Effector CD8-positive, alpha-beta T cell (primary cell): ENCODE measurements around the gene TEX35.

Experiments used
- DNase-seq: peaks from one replicate; lab custom pipeline; 2025; lab: John Stamatoyannopoulos, UW

Gene TEX35

DNA sequence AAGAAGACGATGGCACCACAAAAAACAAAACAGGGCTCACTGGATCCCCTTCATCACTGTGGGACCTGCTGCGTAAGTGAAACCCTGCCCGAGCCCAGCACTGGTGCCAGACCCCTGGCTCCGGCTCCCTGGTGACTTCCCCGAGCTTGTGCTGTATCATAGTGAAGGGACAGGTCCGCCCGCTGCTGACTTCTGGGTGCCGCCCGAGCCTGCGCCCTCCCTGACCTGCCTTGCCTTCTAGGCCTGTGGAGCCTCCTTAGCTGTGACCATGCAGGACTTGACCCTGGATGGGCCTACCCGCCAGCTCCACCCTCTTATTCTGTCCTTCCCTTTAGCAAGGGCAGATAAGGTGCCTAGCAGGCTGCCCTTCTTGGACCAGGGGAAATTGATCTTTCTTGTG, 7.9 kb downstream of the TEX35 start:
- no peak for DNase-seq

DNA sequence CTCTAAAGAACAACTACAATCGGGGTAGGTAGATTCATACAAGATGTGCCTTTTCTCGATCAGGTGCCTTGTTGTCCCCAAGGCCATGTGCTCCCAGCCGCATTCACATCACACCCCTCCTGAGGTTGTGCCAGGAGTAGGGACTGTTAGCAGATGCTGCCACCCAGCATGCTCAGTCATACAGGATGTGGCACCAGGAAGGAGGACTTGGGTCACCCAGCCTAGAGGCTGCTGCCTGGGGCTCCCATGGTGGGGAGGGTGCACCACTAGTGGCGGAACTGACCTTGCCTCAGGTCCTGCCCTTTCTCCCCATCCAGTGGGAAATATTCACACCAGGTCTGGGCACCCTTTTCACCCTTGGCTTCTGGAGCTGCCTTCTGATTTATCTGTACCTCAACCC, 8.3 kb downstream of the TEX35 start:
- no peak for DNase-seq

DNA sequence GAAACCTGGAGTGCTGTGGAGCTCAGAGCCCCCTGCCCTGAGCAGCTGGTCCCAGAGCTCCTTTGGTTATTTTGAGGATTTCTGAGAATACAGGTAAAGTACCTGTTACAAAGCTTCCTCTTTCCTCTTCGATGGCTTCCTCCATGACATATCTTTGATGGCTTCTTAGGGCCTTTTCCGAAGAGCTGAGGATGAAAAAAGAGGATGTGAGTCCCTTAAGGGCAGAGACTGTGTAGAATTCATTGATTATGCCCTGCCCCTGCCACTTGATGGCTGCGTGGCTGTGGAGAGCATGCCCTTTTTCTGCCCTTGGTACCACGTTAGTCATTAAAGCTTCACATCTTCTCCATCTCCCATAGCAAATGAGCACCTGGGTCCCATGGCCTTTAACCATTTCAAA, 14.2 kb downstream of the TEX35 start:
- no peak for DNase-seq

DNA sequence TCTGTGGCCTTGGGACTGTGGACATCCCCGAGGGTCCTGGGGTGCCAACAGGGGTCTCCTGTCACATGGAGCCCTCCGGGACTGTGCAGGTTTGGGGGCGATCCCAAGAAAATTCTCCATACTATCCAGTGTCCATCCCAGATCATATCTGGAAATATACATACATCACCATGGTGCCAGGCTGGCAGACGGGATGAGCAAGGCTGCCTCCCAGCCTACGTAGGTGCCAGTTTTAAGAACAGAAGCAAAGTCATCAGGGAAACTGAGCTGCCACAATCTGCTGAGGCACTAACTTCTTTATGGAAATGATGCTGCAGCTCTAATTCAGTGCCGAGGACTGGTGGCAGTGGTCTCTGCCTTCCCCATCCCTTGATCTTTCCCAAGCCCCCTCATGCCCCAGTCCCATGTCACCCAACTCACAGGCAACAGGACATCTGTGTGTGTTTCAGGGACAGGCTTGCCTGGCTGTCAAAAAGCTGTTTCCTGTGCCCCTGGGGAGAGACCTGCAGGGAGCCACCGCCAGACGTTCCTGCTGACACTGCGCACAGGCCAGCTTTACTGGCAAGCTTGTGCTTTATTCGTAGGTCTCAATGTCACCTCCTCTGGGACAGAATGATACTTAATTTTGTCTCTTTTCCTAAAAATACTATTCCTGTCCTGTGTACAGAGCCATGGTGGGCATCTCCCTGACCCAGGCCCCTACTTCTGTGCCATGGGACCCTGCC, 15.5 kb downstream of the TEX35 start:
- no peak for DNase-seq

DNA sequence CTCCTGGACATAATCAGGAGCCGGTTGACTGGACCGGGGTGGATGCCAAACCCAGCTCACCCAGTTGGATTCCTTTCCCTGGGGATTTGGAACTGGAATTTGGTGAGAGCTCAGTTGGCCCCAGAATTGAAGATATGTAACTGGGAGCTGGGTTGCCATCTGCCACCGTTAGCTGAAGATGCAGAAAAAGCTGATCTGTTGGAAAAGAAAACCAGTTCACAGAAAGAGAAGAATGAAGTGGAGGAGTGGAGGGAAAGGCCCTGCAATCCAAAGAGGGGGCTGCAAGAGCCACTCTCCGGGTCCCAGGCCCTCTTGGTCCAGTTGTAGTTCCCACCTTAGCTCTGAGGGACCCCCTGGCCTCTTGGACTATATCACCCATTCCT, 16.0 kb downstream of the TEX35 start:
- no peak for DNase-seq

DNA sequence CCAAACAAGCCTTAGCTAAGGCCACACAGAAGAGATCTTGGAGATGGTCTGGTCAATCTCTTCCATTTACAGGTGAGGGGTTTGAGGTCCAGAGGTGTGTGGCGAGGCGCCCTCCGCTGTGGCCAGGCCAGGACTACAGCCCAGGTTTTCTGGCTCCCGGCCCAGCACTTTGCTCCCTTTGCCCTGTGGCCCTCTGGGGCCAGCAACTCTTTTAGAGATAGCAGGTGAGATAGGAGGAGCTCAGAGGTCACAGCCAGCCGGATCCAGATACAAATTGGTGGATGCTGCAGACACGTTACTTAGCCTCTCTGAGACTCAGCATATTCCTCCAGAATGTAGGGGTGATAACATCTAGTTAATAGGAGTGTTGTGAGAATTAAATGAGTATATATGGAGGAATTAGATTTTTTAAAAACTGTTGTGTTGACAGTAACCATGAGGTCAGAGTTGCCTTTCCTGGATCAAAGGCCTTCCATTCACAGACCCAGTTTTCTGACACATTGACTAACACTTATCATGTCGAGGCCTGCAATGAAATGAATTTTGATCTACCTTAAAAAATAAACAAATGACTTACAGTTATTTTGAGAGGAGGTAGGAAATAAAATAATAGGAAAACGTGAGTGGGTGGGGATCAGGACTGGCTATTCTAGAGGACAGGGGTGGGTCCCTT, 16.6 kb downstream of the TEX35 start:
- no peak for DNase-seq

DNA sequence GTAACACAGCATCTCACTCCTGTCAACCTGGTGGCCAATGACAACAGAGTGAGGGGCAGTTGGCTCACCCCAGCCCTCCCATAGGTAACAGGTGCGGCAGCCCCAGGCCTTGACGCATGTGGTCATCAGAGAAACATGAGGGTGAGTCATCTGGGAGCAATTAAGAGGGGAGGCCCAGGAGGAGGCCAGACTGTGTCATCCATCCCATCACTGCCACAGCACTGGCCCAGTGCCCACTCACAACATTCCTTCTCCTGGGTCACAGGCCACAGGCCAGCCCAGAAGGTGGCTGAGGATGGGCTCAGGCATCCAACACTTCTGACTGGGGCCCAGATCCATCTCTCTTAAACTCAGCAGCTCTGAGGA, 17.1 kb downstream of the TEX35 start:
- DNase-seq, result no peak

DNA sequence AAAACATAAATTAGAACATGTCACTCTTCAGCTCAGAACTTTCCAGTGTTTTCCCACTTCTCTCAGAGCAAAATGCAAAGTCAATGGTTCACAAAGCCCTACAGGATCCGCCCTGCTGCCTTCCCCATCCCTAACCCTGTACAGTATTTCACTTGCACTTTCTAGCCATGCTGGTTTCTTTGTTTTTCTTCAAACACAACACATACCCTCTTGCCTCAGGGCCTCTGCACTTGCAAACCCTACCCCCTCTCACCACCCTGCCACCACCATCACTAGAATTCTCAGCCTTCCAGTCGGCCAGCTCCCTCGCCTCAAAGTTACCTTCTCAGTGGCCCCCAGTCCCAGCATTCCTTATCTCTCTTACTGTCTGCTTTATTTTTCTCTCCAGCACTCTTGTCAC, 17.6 kb downstream of the TEX35 start:
- DNase-seq, result no peak

DNA sequence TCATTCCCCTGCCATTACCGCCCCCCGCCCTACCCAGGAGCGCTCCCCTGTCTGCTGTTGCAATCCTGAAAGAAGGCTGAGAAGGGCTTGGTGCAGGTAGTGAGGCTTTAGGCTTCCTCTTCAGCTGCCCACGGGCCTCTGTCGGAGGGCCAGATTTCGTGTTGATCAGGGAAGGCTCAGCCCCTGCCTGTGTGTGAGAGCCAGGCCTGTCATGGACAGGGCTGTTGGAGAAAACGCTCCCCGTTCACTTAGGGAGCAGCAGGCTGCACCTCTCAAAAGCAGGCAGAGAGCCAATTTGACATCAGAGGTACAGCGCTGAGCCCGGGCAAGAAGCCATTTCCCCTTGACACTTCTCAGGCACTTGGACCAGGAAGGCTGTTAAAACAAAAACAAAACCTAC, 19.0 kb downstream of the TEX35 start:
- DNase-seq, result no peak

DNA sequence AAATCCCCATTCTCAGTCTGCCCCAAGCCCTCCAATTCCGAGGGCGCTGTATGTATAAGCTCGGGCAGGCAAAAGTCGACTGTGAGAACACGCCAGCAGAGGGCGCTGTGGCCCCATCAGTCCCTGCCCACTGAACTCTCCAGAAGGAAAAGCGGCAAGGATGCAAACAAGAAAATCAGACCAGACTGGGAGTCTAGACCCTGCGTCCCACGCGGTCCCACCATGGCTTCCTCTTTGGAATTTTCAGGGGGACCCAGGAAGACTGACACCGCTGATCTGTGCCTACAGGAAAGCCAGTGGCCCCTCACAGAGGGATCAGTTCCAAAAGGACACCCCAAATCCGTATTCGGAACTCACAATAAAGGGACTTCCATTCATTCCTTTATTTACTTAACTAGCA, 19.5 kb downstream of the TEX35 start:
- DNase-seq, result peak; percentile 59

DNA sequence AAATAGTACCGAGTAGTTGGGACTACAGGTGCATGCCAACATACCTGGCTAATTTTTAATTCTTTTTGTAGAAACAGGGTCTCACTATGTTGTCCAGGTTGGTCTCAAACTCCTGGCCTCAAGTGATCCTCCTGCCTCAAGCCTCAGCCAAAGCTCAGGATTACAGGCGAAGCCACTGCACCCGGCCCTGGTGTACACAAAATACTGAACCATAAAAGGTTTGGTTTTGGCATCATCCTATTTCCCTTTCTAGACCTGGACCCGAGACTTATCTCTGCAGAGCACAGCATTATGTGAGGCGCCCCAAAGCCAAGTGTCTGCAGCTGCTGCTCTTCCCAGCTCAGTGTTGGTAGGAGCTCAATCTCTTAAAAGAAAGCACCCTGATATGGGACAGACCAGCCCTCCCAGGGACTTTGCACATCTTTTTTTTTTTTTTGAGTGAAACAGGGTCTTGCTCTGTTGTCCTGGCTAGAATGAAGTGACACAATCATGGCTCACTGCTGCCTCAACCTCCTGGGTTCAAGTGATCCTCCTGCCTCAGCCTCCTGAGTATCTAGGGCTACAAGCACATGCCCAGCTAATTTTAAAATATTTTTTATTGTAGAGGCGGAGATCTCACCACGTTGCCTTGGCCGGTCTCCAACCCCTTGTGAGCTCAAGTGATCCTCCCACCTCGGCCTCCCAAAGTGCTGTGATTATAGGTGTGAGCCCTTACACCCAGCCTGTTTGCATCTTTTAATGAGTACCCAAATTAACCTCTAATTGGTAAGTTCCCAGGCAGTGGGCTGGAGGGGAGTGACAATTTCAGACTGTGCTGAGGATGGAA, 20.4 kb downstream of the TEX35 start:
- DNase-seq, result no peak

DNA sequence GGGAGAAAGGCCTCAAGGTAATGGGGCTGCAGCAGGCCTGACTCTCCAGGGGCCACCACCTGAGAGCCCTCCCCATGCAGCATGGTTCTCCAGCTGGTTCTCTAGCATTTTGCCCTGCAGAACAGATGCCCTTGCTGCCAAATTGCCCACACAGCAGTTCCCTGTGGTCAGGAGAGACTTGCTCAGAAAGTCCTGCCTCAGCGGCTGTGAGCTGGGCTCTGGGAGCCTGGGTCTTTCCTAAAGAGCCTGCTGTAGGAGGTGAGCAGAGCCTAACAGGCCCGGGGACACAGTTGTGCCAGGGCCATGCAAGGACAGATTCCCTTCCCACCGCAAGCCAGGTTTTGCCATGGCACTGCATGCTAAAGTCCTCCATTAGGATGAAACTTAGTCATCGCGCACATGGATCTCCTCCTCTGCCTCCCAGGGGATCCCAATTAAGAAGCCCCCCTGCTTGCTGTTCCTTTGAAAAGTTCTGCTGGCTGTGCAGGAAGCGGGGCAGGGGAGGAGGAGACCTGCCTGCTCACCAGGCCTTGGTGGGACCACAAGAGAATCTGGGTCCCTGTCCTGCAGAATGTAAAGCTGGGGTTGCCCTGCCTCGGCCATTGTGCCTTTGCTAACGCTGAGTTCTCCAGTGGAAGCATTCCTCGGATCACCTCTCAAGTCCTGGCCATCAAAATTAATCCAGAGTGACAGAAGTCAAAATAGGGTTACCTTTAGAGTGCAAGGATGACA, 21.4 kb downstream of the TEX35 start:
- DNase-seq, result no peak

DNA sequence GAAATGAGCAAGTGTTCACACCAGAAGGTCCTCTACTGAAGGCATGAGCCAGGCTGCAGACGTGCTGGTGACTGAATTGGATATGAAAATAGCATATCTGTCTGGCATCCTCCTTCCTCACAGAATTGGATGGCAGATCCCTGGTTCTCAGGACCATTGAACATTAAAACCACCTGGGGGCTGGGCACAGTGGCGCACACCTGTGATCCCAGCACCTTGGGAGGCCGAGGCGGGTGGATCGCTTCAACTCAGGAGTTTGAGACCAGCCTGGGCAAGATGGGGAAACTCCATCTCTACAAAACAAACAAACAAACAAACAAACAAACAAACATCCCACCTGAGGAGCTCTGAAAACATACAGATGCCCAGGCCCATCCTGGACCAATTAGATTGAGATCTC, 23.4 kb downstream of the TEX35 start:
- no peak for DNase-seq

DNA sequence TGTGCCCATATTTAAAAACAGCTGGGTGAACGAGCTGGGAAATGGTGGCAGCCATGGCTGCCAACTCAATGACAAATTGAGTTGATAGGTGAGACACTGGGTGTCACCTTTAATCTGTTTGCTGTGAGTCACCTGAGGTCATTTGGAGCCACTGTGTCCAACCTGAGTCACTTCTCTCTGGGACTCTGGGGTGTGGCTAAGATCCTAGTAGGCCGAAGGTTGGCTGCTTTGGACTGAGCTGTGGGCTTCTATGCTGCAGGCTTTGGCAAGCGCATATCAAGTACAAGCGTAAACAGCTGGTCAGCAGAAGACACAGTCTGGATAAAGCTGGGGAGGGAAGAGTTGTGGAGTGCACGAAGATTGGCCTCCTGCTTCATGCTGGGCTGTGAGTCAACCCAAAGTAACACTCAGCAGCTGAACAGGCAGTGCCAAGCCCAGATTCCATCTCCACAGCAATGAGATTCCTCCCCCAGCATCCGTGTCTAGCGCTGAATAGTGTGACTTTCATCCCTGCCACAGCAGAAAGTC, 24.0 kb downstream of the TEX35 start:
- no peak for DNase-seq

DNA sequence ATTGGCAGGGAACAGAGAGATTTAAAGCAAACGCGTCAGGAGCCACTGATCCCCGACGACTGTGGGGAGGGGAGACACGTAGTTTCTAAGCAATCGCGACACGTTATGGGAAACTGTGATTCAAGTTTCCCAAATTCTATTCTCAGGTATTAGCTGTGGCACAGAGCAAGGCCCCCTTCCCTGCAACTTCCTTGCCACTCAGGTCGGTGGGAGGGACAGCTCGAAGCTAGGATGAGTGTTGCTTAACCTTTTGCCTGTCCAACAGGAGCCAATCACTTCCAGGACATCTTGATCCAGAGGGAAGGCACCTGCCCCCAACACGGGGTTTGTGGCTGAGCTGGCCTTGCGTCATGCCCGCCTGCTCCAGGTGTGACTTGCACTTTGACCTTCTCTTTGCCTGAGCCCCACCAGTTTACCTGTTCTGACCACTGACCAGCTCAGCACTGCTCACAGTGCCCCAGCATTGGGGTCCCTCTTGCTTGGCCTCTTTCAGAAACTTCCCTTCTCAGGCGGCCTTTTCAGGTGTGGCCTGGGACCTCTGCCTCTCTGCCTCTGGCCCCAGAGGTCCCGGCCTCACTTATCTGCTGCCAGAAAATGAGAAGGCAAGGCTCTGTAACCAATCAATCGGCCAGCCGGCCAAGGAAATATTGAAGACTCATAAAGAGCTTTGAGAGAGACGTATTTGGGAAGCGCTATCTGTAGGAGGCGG, 24.6 kb downstream of the TEX35 start:
- no peak for DNase-seq

DNA sequence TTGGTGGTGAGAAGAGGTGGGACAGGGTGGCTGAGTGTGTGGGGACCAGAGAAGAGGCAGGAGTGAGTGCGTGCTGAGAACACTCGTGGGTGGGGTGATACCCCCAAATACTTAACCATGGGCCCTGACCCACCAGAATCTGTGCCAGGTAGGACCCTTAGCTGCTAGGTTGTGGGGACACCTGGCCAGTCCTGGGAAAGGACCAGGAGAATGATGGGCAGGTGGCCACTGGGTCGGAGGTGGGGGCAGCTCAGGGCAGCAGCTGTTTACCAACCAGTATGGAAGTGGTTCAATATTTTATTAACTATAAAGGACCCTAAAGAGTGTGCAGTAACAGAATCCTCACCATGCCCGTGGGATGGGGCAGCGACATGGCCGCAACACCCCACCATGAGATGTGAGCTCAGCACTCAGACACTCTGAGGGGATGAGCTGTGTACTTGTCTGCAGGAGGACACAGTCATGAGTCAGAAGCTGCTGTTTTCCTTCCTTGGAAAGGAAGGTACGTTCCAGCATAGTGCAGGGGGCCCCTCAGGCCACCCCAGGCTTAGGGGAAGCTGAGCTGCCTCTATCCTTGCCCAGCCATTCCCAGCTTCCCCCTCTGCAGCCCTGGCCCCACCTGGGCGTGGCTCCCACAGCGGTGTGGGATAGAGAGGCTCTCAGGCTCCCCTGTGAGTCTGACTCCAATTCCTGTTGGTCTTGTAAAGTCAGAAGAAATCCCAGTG, 25.4 kb downstream of the TEX35 start:
- no peak for DNase-seq

DNA sequence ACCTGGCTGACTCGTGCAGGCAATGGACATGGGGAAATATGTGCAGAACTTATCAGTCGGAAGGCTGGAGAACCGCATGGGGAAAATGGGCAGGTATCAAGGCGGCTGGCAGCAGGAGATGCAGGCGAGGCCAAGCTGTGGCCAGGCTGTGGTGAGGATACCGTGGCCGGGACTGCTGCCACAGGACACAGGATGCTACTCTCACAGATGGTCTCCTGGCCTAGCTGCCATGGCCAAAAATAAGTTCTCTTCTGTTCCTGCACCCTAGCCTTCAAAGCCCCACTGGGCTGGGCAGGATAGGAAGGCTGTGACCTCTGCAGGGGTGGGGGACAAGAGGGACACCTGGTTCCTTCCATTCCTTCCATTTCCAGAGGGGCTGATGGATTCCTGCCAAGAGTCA, 26.4 kb downstream of the TEX35 start:
- no peak for DNase-seq

DNA sequence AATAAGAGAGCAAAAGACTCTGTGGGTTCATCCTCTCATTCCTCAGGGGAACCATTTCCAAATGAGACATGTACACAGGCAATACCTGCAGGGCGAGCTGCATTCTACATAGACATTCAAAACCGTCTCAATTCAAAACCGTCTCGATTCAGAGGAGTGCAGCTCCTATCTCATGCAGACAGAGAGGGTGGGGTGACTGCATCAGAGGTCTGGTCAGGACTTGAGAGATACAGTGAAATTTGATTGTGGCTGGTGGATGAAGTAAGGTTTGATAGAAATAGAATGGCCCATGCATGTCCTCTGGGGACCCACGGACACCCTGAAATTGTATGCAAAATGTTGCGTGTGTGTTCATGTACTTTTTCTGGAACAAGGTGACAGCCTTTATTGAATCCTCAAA, 27.3 kb downstream of the TEX35 start:
- DNase-seq, result no peak

DNA sequence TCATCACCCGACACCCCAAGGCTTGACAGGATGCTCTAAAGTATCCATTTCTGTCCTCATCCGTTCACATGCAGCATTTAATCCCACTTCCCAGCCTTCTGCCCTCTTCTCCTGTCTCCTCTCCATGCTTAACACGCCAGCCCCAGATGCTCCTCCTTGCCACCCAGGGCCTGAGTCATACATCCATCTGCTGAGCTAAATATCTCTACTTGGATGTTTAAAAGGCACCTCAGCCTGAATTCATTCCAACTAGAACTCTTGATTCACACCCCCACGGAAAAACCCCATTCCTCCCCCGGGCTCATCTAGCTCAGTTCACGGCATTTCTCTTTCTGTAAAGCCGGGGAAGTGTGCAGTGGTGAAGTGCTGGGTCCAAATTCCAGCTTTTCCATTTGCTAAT, 27.7 kb downstream of the TEX35 start:
- DNase-seq, result no peak

DNA sequence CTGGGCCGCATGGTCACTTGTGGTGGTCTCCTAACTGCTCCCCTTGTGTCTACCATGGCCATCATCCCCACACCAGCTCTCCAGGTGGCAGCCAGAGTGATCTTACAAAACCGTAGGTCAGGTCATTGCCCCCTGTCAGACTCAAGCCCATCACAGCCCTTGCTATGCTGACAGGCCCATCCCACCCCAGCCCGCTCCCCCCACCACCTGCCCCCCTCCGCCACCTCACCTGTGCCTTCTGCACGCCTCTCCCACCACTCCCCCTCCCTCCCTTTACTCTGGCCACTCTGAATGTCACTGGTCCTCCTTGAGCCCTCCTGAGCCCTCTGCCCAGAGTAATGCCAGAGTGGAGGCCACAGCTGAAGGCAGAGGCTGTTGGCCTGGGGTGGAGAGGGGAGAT, 28.5 kb downstream of the TEX35 start:
- no peak for DNase-seq
